Superior temporal gyrus (tissue), 1 donor: Measurements from ENCODE around the gene TIMM13.

Source experiments
- DNase-seq: peaks from one replicate; pipeline ENCODE4 v3.0.0-alpha.2; 2016; ENCODE audit errors: extremely low spot score

TIMM13 gene

DNA sequence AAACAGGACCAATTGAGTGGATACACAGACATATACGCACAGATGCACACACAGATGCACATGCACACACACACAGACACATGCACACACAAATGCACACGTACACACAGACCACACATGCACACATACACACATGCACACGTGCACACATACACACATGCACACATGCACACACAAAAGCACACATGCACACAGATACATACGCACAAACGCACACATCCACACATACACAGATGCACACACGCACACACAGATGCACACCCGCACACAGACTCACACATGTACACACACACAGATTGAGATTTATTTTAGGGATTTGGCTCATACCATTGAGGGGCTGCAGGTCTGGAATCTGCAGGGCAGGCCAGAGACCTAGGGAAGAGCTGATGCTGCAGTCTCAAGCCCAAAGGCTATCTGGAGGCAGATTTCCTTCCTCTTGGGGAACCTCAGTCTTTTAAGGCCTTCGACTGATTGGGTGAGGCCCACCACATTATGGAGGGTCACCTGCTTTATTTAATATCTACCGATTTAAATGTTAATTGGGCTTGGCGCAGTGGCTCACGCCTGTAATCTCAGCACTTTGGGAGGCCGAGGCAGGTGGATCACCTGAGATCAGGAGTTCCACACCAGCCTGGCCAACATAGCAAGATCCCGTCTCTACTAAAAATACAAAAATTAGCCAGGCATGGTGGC lies 44.7 kb downstream of the TIMM13 start:
- DNase-seq, result no peak

DNA sequence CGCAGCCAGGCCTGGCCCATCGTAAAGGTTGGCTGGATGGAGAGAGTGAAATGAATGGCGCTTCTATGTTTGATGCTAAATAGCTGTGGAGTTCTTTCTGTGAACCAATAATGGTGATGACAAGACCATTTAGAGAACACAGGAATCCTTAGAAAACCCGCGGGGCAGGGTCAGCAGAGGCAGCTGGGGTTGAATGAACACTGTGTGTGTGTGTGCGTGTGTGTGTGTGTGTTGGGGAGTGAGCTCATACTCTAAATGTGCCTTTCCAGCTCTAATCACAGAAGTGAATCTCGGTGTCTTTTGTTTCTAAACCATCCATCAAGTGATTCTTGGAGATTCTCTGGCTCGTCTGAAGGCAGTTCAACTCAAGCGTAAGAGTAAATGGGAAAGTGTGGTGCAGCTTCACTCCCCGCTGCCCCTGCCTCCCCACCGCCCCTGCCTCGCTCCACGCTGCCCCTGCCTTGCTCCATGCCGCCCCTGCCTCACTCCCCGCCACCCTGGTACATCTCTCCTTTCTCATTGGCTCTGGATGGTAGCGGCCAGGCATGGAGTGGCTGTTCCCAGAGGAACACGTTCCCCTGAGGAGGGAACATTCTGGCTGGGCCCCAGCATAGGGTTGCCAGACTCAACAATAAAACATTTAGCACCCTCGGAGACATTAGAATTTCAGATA lies 46.1 kb downstream of the TIMM13 start:
- peak; percentile 97 for DNase-seq

- no peak for DNase-seq
Measured at GRCh38 chr19:2380567-2380966, 46.8 kb downstream of the TIMM13 start.

GRCh38 chr19:2376784-2377519 lies 50.4 kb downstream of the TIMM13 start:
- DNase-seq, result no peak
